C4-2B (cell line): ENCODE results near the gene ZMPSTE24.

Experiments used
- ZFX ChIP-seq: fragments of 450-650 bp; IDR thresholded peaks from 2 replicates; pipeline ENCODE4 v1.6.1; 2017
- TF ChIP-seq, protein P1 (sequence below): fragments of 450-650 bp; conservative IDR thresholded peaks from 2 replicates; pipeline ENCODE4 v1.5.1; 2017; ENCODE audit warnings: mild to moderate bottlenecking

DNA sequence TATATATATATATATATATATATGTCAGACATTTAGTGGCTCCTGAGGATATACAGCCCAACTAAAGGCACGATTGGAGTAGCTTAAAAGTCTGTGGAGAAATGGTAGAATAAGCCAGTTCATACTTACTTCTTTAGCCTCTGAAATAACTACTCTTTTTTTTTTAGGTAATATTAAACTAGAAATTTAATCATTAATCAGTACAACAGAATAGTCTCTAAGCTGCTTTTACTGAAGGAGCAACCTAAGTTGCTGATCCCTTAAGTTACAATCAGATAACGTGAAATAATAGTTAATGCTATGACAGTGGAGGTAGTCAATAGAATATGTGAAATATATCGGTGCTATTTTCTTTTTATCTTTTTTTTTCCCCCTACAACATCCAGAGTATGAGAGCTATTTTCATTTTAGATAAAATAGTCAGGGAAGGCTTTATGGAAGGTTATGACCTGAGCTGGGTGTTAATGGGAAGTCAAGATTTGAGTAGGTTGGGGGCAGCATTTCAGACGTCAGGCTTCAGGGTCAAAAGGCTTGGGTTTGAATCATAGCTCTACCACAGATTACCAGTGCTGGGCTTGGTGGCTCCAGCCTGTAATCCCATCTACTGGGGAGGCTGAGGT is 15.6 kb downstream of the ZMPSTE24 start:
- TF ChIP-seq, protein P1, sequence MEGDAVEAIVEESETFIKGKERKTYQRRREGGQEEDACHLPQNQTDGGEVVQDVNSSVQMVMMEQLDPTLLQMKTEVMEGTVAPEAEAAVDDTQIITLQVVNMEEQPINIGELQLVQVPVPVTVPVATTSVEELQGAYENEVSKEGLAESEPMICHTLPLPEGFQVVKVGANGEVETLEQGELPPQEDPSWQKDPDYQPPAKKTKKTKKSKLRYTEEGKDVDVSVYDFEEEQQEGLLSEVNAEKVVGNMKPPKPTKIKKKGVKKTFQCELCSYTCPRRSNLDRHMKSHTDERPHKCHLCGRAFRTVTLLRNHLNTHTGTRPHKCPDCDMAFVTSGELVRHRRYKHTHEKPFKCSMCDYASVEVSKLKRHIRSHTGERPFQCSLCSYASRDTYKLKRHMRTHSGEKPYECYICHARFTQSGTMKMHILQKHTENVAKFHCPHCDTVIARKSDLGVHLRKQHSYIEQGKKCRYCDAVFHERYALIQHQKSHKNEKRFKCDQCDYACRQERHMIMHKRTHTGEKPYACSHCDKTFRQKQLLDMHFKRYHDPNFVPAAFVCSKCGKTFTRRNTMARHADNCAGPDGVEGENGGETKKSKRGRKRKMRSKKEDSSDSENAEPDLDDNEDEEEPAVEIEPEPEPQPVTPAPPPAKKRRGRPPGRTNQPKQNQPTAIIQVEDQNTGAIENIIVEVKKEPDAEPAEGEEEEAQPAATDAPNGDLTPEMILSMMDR = no peak
- TF ChIP-seq ZFX = no peak
